Measurements from ENCODE around the gene OMA1. TPM values are rescaled to one million over a fixed set of nuclear protein-coding genes. Genes with fewer than 3 reads are reported as not detected.
"Not testable (repeated sequence)": the region's sequence is repeated elsewhere in the genome, so short reads cannot be mapped to it uniquely, and the experiment has no call there.

OMA1 gene
- total RNA-seq, 3 donors from 2014 or later (not counting 1 experiment from before 2014, with no cell fraction given) = 27.2 to 41.1 (median 31.2) TPM

GRCh38 chr1:58538821-58539220, 7.7 kb downstream of the OMA1 start:
- Mint-ChIP-seq H3K27me3 (ENCODE audit: low read depth in 2 of 2) (no peaks in the 10 kb centered on the region), H3K4me3 (no peak overlapping the region), H3K4me1 (peaks cover 0 to 12% of the 10 kb centered on the region in 2 donors), H3K9me3 (no peaks in the 10 kb centered on the region), H3K27ac (no peak overlapping the region), H3K36me3 (peaks cover 6% of the 10 kb centered on the region)
- WGBS (ENCODE audit: insufficient coverage) = 96% methylated on average over 3 of the region's 3 CpGs
- Histone ChIP-seq H3K4me3 (ENCODE audit: low read length) (no peak overlapping the region), H3K4me1 (ENCODE audit: control insufficient read depth, insufficient read depth, low read length) (no peaks in the 10 kb centered on the region), H3K36me3 (ENCODE audit: control insufficient read depth, insufficient read depth, low read length) (peaks cover 2% of the 10 kb centered on the region), H3K27me3 (ENCODE audit: control insufficient read depth, insufficient read depth, low read length) (no peaks in the 10 kb centered on the region), H3K27ac (ENCODE audit: low read length) (no peak overlapping the region), H3K9me3 (ENCODE audit: control insufficient read depth, insufficient read depth, low read length) (no peaks in the 10 kb centered on the region)
- intact Hi-C loops (cut with micrococcal nuclease) = no loop called here
- ATAC-seq (no peak), DNase-seq (no peak)
- TF ChIP-seq, protein P1, sequence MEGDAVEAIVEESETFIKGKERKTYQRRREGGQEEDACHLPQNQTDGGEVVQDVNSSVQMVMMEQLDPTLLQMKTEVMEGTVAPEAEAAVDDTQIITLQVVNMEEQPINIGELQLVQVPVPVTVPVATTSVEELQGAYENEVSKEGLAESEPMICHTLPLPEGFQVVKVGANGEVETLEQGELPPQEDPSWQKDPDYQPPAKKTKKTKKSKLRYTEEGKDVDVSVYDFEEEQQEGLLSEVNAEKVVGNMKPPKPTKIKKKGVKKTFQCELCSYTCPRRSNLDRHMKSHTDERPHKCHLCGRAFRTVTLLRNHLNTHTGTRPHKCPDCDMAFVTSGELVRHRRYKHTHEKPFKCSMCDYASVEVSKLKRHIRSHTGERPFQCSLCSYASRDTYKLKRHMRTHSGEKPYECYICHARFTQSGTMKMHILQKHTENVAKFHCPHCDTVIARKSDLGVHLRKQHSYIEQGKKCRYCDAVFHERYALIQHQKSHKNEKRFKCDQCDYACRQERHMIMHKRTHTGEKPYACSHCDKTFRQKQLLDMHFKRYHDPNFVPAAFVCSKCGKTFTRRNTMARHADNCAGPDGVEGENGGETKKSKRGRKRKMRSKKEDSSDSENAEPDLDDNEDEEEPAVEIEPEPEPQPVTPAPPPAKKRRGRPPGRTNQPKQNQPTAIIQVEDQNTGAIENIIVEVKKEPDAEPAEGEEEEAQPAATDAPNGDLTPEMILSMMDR (IDR thresholded peaks at IDR 0.05) = no peak

DNA sequence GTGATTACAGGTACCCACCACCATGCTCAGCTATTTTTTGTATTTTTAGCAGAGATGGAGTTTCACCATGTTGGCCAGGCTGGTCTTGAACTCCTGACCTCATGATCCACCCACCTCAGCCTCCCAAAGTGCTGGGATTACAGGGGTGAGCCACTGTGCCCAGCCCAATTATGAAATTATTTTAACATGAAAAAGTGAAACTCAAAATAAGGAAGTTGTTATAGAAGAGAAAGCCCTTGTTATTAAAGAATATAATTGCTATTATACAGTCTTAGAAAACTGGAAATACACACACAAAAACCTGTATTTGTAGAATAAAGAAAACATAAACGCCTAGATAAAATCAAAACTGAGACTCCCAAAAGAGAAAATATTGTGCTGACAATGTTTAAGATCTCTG, 14.7 kb downstream of the OMA1 start:
- H3K27ac ChIP-seq (ENCODE audit: low read length); H3K4me3 ChIP-seq (ENCODE audit: low read length); ATAC-seq; H3K27me3 Mint-ChIP-seq (ENCODE audit: low read depth in 2 of 2); H3K36me3 Mint-ChIP-seq; DNase-seq; H3K9me3 ChIP-seq (ENCODE audit: control insufficient read depth, insufficient read depth, low read length); H3K36me3 ChIP-seq (ENCODE audit: control insufficient read depth, insufficient read depth, low read length); H3K27ac Mint-ChIP-seq; H3K9me3 Mint-ChIP-seq; H3K4me1 ChIP-seq (ENCODE audit: control insufficient read depth, insufficient read depth, low read length); H3K4me3 Mint-ChIP-seq; intact Hi-C loops (cut with micrococcal nuclease); H3K4me1 Mint-ChIP-seq; H3K27me3 ChIP-seq (ENCODE audit: control insufficient read depth, insufficient read depth, low read length): not testable (repeated sequence)
- WGBS (ENCODE audit: insufficient coverage) = no CpG with 5 or more reads among the region's 1 CpG

GRCh38 chr1:58529284-58529683, 17.2 kb downstream of the OMA1 start:
- Mint-ChIP-seq H3K4me1 (no peaks in the 10 kb centered on the region), H3K27me3 (ENCODE audit: low read depth in 2 of 2) (no peaks in the 10 kb centered on the region), H3K36me3 (peaks cover 11% of the 10 kb centered on the region), H3K9me3 (no peaks in the 10 kb centered on the region), H3K27ac (no peak overlapping the region), H3K4me3 (no peak overlapping the region)
- Histone ChIP-seq H3K9me3 (ENCODE audit: control insufficient read depth, insufficient read depth, low read length) (no peaks in the 10 kb centered on the region), H3K4me3 (ENCODE audit: low read length) (no peak overlapping the region), H3K36me3 (ENCODE audit: control insufficient read depth, insufficient read depth, low read length) (peaks cover 13% of the 10 kb centered on the region), H3K4me1 (ENCODE audit: control insufficient read depth, insufficient read depth, low read length) (no peaks in the 10 kb centered on the region), H3K27me3 (ENCODE audit: control insufficient read depth, insufficient read depth, low read length) (no peaks in the 10 kb centered on the region), H3K27ac (ENCODE audit: low read length) (no peak overlapping the region)
- WGBS (ENCODE audit: insufficient coverage) = no CpG with 5 or more reads among the region's 1 CpG
- ATAC-seq (no peak), DNase-seq (no peak)
- TF ChIP-seq, protein P1 (IDR thresholded peaks at IDR 0.05) = no peak
- intact Hi-C loops (cut with micrococcal nuclease) = no loop called here

GRCh38 chr1:58528518-58528917, 18.0 kb downstream of the OMA1 start:
- 78% methylated on average over 1 of the region's 3 CpGs for WGBS (ENCODE audit: insufficient coverage)
- DNase-seq (no peak), ATAC-seq (no peak)
- H3K4me1 ChIP-seq (ENCODE audit: control insufficient read depth, insufficient read depth, low read length) = no peaks in the 10 kb centered on the region
- H3K9me3 ChIP-seq (ENCODE audit: control insufficient read depth, insufficient read depth, low read length) = no peaks in the 10 kb centered on the region
- H3K4me3 Mint-ChIP-seq = no peak overlapping the region
- peaks cover 15% of the 10 kb centered on the region for H3K36me3 Mint-ChIP-seq
- no peaks in the 10 kb centered on the region for H3K27me3 Mint-ChIP-seq (ENCODE audit: low read depth in 2 of 2)
- no peaks in the 10 kb centered on the region for H3K4me1 Mint-ChIP-seq
- H3K4me3 ChIP-seq (ENCODE audit: low read length) = no peak overlapping the region
- H3K27ac Mint-ChIP-seq = no peak overlapping the region
- H3K27ac ChIP-seq (ENCODE audit: low read length) = no peak overlapping the region
- no peaks in the 10 kb centered on the region for H3K9me3 Mint-ChIP-seq
- no peaks in the 10 kb centered on the region for H3K27me3 ChIP-seq (ENCODE audit: control insufficient read depth, insufficient read depth, low read length)
- TF ChIP-seq, protein P1 (IDR thresholded peaks at IDR 0.05) = no peak
- H3K36me3 ChIP-seq (ENCODE audit: control insufficient read depth, insufficient read depth, low read length) = peaks cover 10% of the 10 kb centered on the region
- intact Hi-C loops (cut with micrococcal nuclease) = no loop called here
